GM19467 (cell line): ENCODE results near the gene CYP3A4.
"Not testable (repeated sequence)": the region's sequence is repeated elsewhere in the genome, so short reads cannot be mapped to it uniquely, and the experiment has no call there.

Experiments
- ATAC-seq: cut with Tn5 transposase; IDR thresholded peaks from one replicate; pipeline ENCODE4 v1.9.1; 2021; ENCODE audit warnings: mild to moderate bottlenecking, moderate library complexity; ENCODE audit not compliant: unreplicated experiment

Gene CYP3A4

DNA sequence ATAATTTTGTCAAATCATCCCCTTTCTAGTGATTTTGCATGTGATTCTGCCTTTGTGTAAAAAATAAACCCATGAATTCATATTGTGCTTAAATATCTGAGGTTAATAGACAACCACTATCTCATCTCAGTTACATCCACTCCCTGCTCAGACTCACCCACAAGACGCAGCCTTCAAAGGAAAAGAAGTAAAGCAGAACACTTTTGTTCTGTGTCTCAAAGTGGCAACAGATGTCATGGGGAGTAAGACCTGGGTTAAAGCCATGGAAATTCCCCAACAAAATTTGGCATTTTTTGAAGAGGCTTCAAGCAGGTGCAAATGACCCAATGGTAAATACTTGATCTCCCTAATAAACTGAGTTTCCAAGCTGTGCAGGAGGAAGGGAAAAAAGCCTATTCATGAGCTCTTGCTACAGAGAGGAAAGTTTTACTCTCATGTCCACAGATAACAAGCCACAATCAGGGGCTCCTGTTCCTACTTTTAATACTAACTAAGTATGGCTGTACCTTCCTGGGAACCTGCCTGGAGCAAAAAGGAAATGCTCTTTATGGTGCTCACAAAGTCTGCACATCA is 53.7 kb downstream of the CYP3A4 start:
- no peak for ATAC-seq

DNA sequence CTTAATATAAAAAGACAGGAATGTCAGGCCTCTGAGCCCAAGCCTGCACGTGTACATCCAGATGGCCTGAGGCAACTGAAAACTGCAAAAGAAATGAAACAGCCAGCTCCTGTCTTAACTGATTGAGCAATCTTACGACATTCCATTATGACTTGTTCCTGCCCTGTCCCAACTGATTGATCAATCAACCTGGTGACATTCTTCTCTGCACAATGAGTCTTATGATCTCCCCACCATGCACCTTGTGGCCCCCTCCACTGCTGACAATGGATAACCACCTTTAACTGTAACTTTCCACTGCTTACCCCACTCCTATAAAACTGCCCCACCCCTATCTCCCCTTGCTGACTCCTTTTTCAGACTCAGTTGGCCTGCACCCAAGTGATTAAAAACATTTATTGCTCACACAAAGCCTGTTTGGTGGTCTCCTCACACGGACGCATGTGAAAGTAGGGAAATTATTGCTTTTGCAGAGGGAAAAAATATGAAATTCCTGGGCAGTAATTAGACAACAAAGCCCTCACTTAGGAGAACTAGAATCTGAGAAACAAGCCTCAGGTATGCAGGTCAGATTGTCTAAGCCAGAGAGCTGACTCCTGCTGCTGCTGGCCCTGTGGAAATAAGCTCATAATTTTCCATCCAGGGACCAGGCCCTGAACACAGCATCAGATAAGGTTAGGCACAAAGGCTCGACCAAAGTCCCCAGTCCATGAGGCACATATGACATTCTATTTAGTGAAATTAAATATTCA is 54.3 kb downstream of the CYP3A4 start:
- ATAC-seq: no peak

DNA sequence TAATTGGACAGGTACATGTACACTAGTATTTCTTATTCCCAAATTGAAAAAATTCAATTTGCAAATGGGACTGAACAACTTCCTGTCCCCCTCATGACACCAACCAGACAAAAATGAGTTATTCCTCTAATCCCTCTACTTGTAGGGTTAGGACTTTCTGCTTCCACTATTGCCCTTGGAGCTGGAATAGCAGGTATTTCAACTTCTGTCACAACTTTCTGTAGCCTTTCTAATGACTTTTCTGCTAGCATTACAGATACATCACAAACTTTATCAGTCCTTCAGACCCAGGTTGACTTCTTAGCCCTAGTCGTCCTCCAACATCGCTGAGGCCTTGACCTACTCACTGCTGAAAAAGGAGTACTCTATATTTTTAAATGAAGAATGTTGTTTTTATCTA is 55.4 kb downstream of the CYP3A4 start:
- ATAC-seq: no peak

DNA sequence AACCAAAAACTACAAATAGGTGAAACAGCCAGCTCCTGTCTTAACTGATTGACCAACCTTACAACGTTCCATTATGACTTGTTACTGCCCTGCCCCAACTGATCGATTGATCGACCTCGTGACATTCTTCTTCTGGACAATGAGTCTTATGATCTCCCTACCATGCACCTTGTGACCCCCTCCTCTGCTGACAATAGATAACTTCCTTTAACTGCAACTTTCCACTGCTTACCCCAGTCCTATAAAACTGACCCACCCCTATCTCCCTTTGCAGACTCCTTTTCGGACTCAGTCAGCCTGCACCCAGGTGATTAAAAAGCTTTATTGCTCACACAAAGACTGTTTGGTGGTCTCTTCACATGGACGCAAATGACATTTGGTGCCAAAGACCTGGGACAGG is 60.8 kb downstream of the CYP3A4 start:
- not testable (repeated sequence) for ATAC-seq

DNA sequence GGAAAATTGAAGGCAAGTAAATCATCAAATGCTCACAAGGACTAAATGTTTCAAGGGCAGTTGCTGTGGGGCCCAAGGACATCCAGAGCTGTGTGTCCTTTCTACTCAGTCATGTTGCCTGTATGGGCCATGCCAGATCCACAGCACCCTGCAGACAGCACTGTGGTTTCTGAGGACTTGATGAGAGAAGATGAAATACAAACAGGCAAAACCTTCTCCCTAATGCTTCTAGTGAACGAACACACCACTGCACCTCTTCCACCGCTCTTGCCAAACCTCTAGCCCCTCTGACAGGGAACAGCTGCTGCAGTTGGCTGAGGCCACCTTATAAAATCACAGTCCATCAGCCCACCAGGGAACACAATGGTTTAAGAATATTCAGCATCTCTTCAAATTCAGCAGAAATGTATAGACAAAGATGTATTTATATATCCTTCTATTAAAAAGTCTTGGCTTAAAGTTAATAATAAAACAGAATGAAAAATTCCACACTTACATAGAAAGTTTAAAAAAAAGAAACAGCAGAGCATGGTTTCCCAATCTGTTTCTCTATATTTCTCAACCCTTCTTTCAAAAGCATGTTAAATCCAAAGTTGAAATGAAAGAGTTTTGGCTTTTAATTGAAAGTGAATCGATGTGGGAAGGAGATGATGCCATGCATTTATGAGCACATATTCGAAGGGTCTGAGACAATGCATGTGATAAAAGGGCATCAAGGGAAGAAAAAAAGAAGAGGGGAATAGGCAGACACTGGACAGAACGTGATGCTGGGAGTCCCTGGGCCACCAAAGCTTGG is 63.0 kb downstream of the CYP3A4 start:
- no peak for ATAC-seq

DNA sequence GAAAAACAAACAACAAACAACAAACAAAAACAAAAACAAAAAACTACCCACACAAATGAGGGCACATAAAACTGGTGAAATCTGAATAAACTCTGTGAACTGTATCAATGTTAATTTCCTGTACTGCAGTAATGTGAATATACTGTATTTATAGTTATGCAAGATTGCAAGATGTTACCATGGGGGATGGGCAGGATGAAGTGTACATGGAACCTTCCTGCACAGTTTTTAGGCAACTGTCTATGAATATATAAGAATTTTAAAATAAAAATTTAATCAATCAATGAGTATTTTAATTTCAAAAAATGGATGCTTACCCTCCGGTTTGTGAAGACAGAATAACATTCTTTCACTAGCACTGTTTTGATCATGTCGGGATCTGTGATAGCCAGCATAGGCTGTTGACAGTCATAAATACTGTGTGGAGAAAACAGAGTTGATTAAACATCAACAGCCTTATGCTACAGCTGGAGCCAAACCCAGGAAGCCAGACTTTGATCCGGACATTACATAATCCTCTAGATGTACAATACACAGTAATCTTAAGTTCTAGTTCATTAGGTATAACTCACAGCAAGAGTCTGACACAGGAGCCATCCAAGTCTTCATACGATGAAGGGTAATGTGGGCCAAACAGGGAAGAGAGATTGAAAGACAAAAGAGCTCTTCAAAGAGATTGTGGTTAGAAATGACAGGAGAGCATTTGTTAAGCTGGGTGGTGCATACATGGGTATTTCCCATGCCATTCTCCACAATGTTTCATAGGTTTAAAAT is 63.8 kb downstream of the CYP3A4 start:
- ATAC-seq: no peak

DNA sequence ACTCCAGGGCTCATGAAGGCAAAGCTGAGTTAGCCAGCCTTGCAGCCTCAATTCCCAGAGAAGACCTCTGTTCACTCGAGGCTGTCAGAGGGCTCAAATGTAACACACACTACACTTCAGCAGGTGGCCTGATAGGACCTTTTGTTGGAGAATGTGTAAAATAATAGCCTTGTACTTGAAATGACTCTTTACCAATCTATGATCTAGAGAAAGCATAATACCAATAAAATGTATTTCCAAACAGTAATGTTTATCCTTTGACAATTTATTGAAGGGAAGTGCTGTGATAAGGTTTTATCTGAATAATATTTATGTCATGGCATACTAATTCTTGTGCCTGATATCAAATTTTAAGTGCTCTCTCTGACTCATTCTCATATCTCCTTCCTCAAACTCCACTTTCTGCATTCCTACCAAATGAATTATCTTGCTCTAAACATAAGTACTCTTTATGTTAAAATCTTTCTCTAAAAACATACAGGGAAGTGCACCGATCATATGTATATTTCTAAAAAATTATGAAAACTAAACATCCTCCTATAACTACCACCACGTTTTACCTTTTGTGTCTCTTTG is 69.9 kb downstream of the CYP3A4 start:
- ATAC-seq: no peak

DNA sequence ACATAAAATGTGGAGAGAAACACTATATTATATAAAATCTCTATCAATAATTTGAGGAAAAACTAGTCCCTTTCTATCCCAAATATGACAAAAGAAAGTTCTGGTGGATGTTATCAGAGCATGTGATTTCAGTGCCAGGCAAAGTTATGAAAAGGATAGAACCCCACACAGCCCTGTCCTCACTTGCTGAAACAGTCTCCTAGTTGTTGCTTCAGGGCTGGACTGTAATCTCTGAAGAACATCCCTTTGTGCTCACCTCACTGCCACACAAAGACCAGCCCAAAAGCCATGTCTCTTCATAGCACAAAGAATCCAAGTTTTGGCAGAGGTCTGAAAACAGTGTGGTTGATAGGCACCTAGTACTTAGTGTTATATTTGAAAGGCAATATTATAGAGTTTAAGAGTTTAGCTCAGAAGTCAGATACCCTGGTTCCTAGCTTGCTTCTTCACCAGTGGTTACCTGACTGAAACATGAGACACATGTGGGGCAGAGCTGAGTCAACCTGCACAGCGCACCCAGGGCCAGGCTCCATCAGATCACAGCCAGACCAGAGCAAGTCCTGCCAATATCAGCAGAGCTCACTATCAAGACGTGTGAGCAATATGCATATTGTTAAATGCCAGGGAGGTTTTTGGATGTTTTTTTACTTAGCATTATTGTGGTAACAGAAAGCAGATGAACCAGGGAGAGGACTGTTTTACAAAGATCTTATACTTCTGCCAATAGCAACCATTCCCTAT is 74.0 kb downstream of the CYP3A4 start:
- no peak for ATAC-seq

DNA sequence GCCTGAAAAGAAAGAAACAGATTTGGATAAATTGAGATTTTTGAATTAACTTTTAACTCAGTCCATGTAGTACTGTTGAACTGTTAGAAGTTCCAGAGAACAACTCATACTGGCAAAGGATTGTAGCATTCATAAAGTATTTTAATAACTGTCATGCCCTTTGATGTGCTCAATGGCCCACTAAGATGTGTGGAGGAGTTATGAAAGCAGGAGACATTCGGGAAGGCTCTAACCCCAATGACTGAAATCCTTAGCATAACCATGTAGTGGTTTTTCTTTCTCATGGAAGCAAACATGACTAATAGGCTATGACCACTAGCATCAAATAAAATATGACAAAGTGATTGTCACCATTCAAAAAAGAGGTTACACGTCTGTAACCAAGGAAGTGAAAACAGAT is 74.7 kb downstream of the CYP3A4 start:
- ATAC-seq: no peak

DNA sequence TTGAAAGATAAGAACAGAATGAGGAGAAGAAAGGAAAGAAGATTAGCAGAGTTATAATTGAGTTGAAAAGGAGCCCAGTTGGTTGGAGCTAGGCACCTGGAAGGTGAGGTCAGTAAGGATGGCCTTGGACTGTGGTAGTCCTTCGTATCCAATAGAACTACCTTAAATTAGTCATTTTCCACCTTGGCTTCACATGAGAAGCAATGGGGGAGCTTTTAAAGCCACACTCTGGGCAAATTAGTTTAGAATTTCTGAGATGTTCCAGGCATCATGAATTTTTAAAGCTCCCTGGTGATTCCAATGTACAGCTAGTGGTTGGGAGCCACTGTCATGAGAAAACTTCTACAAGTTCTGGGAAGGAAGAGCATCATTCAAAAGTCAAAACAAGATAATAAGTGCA is 76.9 kb downstream of the CYP3A4 start:
- no peak for ATAC-seq
